Measurements from ENCODE around the gene SPECC1. TPM values are rescaled to one million over a fixed set of nuclear protein-coding genes. Genes with fewer than 3 reads are reported as not detected.

SPECC1 gene
- total RNA-seq, 4 donors from 2014 or later = 9.8 to 24.2 (median 11.7) TPM

DNA sequence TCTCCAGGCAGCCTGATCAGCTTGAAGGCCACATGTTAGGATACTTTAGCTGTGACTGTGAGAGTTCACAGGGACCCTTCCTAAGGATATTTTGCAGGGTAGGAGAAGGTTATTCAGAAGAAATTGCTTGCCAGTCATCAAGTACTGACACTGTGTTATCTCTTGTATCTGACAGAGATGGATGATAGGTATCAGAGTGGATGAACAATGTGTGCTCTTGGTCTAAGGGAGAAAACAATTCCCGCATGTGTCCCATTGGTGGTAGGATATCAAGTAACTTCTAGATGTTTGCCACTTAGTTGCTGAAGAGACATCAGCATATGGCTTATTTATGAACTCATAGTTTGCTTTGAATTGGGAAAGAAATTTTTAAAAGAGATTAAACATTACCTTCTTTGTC is 219.3 kb downstream of the SPECC1 start:
- no peak overlapping the region for H3K4me3 ChIP-seq (ENCODE audit: low read depth, poor library complexity, severe bottlenecking)
- 89 to 90% methylated on average over 1 of the region's 1 CpG for WGBS, 2 donors
- intact Hi-C loops (cut with DNase I; ENCODE audit: low total_unique reads) = no loop called here
- no peak for DNase-seq (ENCODE audit: low spot score in 2 of 2)
- TF ChIP-seq POLR2A (IDR thresholded peaks at IDR 0.05) = no peak
- TF ChIP-seq, protein P1, sequence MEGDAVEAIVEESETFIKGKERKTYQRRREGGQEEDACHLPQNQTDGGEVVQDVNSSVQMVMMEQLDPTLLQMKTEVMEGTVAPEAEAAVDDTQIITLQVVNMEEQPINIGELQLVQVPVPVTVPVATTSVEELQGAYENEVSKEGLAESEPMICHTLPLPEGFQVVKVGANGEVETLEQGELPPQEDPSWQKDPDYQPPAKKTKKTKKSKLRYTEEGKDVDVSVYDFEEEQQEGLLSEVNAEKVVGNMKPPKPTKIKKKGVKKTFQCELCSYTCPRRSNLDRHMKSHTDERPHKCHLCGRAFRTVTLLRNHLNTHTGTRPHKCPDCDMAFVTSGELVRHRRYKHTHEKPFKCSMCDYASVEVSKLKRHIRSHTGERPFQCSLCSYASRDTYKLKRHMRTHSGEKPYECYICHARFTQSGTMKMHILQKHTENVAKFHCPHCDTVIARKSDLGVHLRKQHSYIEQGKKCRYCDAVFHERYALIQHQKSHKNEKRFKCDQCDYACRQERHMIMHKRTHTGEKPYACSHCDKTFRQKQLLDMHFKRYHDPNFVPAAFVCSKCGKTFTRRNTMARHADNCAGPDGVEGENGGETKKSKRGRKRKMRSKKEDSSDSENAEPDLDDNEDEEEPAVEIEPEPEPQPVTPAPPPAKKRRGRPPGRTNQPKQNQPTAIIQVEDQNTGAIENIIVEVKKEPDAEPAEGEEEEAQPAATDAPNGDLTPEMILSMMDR (IDR thresholded peaks at IDR 0.05) = no peak

DNA sequence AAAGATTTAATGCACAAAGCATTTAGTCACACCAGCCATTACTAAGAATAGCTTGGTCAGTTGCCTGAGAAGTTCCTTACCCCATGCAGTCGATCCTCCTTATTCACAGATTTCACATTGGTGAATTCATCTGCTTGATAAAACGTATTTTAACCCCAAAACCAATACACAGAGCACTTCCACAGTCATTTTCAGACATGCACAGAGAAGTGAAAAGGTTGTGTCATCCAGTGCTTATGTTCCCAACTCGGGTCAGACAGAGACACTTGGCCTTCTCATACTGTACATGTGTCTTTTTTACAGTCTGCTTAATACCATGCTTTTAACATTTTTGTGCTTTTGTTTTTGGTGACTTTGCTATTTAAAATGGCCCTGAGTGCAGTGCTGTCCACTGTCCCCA is 219.7 kb downstream of the SPECC1 start:
- WGBS, 2 donors = 48 to 89% methylated on average over 3 of the region's 3 CpGs
- H3K4me3 ChIP-seq (ENCODE audit: low read depth, poor library complexity, severe bottlenecking) = no peak overlapping the region
- intact Hi-C loops (cut with DNase I; ENCODE audit: low total_unique reads) = no loop called here
- TF ChIP-seq, protein P1 (IDR thresholded peaks at IDR 0.05) = no peak
- TF ChIP-seq POLR2A (IDR thresholded peaks at IDR 0.05) = no peak
- DNase-seq (ENCODE audit: low spot score in 2 of 2) = no peak

DNA sequence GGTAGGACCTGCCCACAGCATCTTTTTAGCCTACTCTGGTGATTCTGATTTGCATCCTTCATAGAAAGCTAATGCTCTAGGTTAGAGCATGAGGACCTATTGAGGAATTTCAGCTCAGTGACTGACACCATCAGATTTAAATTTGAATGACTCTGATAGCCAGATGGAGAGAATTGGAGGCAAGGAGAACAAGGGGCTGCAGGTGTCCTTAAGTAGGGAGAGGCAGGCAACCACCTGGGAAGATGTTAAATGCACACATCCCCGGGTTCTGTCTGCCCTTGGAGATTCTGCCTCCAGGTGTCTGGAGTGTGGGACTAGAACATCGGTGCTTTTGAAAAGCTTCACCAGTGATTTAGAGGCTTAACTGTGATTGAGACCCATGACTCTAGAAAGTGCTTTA is 221.8 kb downstream of the SPECC1 start:
- no peak for DNase-seq (ENCODE audit: low spot score in 2 of 2)
- H3K4me3 ChIP-seq (ENCODE audit: low read depth, poor library complexity, severe bottlenecking) = no peak overlapping the region
- intact Hi-C loops (cut with DNase I; ENCODE audit: low total_unique reads) = loop anchor here (10.0 kb wide), 1 partner anchor 74 kb away; no protein-coding TSS in a partner anchor
- no peak for TF ChIP-seq POLR2A (IDR thresholded peaks at IDR 0.05)
- TF ChIP-seq, protein P1 (IDR thresholded peaks at IDR 0.05) = no peak
- WGBS, 2 donors = 80 to 82% methylated on average over 2 of the region's 2 CpGs

DNA sequence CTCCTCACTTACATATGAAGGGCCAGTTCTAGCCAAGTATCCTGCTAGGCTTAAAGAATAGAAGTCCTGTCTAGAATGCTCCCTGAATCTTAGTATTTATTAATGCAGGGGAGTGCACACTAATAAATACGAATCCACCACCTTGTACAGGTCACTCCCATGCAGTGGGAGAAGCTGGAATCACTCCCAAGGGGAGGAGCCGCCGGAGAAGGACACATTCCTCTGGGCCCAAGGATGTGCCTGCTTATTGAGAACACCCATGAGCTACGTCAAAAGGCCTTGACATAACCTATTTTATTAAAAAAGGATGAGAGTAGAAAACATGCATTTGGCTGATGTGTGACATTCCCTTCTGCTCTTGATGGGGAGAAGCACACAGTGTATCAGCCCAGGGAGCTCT is 223.5 kb downstream of the SPECC1 start:
- H3K4me3 ChIP-seq (ENCODE audit: low read depth, poor library complexity, severe bottlenecking) = no peak overlapping the region
- no peak for DNase-seq (ENCODE audit: low spot score in 2 of 2)
- WGBS, 2 donors = 86 to 88% methylated on average over 4 of the region's 4 CpGs
- intact Hi-C loops (cut with DNase I; ENCODE audit: low total_unique reads) = loop anchor here (10.0 kb wide), 1 partner anchor 72 kb away; no protein-coding TSS in a partner anchor
- TF ChIP-seq POLR2A (IDR thresholded peaks at IDR 0.05) = no peak
- TF ChIP-seq, protein P1 (IDR thresholded peaks at IDR 0.05) = no peak

DNA sequence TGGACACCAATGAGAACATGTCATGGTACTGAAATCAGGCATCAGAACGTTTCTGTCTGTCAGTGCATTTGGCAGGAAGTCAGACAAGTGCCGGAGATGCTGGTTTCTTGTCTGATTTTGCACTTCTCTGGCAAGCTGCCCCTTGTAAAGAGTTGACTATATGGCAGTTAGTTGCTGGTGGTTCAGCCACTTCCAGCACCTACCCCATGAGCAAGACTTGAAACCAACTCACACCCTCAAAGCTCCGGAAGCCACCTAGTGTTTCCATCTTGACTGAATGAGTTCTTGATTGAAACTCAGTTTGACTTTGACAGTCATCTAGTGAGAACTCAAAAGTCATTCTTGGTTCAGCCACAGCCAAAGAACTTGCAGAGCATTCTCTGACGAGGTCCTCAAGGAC is 225.1 kb downstream of the SPECC1 start:
- WGBS, 2 donors = 56 to 59% methylated on average over 4 of the region's 4 CpGs
- TF ChIP-seq, protein P1 (IDR thresholded peaks at IDR 0.05) = no peak
- TF ChIP-seq POLR2A (IDR thresholded peaks at IDR 0.05) = no peak
- intact Hi-C loops (cut with DNase I; ENCODE audit: low total_unique reads) = loop anchor here (10.0 kb wide), 1 partner anchor 71 kb away; no protein-coding TSS in a partner anchor
- no peak for DNase-seq (ENCODE audit: low spot score in 2 of 2)
- H3K4me3 ChIP-seq (ENCODE audit: low read depth, poor library complexity, severe bottlenecking) = no peak overlapping the region

DNA sequence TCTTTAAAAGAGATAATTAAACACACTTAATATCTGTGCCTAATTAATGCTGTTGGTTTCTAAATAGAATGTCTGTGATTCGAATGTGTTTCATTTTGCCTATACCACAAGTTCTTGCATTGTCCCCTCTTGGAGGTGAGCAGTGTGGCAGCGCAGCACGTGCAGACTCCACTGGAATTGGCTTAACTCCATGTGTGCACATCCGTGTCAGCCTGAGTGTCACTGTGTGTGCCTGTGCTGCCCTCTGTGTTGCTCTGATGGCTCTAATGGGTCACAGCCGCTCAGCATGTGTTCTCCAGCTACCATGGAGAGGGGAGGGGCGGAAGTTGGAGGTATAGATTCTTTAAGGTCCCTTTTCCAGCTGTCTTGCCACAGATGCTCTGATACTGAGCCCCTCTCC is 226.6 kb downstream of the SPECC1 start:
- intact Hi-C loops (cut with DNase I; ENCODE audit: low total_unique reads) = loop anchor here (10.0 kb wide), 1 partner anchor 69 kb away; no protein-coding TSS in a partner anchor
- WGBS, 2 donors = 60 to 71% methylated on average over 6 of the region's 6 CpGs
- no peak for DNase-seq (ENCODE audit: low spot score in 2 of 2)
- TF ChIP-seq, protein P1 (IDR thresholded peaks at IDR 0.05) = no peak
- TF ChIP-seq POLR2A (IDR thresholded peaks at IDR 0.05) = no peak
- no peak overlapping the region for H3K4me3 ChIP-seq (ENCODE audit: low read depth, poor library complexity, severe bottlenecking)

Measured in lower leg skin (tissue), 4 donors.